ENCODE data around the gene CDCA7L. TPM values are rescaled to one million over a fixed set of nuclear protein-coding genes. Genes with fewer than 3 reads are reported as not detected.
A peak's percentile ranks its signal among the peaks of the same experiment; 100 is the strongest.
"Not testable (repeated sequence)": the region's sequence is repeated elsewhere in the genome, so short reads cannot be mapped to it uniquely, and the experiment has no call there.

The CDCA7L gene
- total RNA-seq, 1 experiment from 2014 or later = 59.9 TPM

GRCh38 chr7:21938463-21938862 lies 7.2 kb downstream of the CDCA7L start:
- Histone ChIP-seq H3K9me2 (replicated peaks; ENCODE audit: low read length) (no peaks in the 10 kb centered on the region), H4K20me1 (ENCODE audit: low read length) (peaks cover 42% of the 10 kb centered on the region; the same call in 1 of the 2 replicates), H3K4me1 (ENCODE audit: insufficient read depth, low read length) (peaks cover 37% of the 10 kb centered on the region), H2AFZ (ENCODE audit: low read length) (no peak overlapping the region), H3K36me3 (ENCODE audit: low read depth, low read length) (peaks cover 19% of the 10 kb centered on the region), H3K79me2 (ENCODE audit: low read length) (peaks cover 98% of the 10 kb centered on the region), H3K4me3 (ENCODE audit: low read length) (no peak overlapping the region), H3K4me2 (ENCODE audit: low read length) (0 out of 2 replicates have a peak overlapping the region, but pooled peaks have one; percentile 8), H3K27ac (ENCODE audit: low read length) (peak overlapping the region; percentile 19), H3K9me3 (ENCODE audit: low read length) (no peaks in the 10 kb centered on the region), H3K9ac (ENCODE audit: low read length) (no peak overlapping the region), H3K27me3 (ENCODE audit: low read length) (no peaks in the 10 kb centered on the region), H3F3A (ENCODE audit: low read length, unreplicated experiment) (no peaks in the 10 kb centered on the region)
- ATAC-seq = peak; percentile 9; the same call in 1 of the 2 replicates
- BruUV-seq (replicated peaks) = no TSS peak
- ChIA-PET CTCF (no interaction called here), POLR2A (ENCODE audit: unreplicated experiment) (no interaction called here)
- intact Hi-C loops (cut with micrococcal nuclease) = no loop called here
- TF ChIP-seq EZH2 (IDR thresholded peaks at IDR 0.05; ENCODE audit: low read length, unreplicated experiment) (no peak), EZH2phosphoT487 (IDR thresholded peaks at IDR 0.05; ENCODE audit: borderline replicate concordance, low read length) (no peak), CTCF (conservative IDR thresholded peaks at IDR 0.05; ENCODE audit: low read depth, low read length) (no peak)
- DNase-seq = peak; percentile 35

- ATAC-seq (no peak), DNase-seq (no peak)
- Histone ChIP-seq H3F3A (ENCODE audit: low read length, unreplicated experiment) (no peaks in the 10 kb centered on the region), H3K9ac (ENCODE audit: low read length) (no peak overlapping the region), H3K27ac (ENCODE audit: low read length) (no peak overlapping the region), H3K4me3 (ENCODE audit: low read length) (no peak overlapping the region), H3K9me2 (replicated peaks; ENCODE audit: low read length) (no peaks in the 10 kb centered on the region), H3K9me3 (ENCODE audit: low read length) (no peaks in the 10 kb centered on the region), H2AFZ (ENCODE audit: low read length) (no peak overlapping the region), H4K20me1 (ENCODE audit: low read length) (peaks cover 21% of the 10 kb centered on the region; the same call in 1 of the 2 replicates), H3K4me1 (ENCODE audit: insufficient read depth, low read length) (peaks cover 13% of the 10 kb centered on the region), H3K79me2 (ENCODE audit: low read length) (peaks cover 79% of the 10 kb centered on the region), H3K27me3 (ENCODE audit: low read length) (no peaks in the 10 kb centered on the region), H3K36me3 (ENCODE audit: low read depth, low read length) (peaks cover 19% of the 10 kb centered on the region), H3K4me2 (ENCODE audit: low read length) (no peak overlapping the region)
- intact Hi-C loops (cut with micrococcal nuclease) = no loop called here
- ChIA-PET CTCF (no interaction called here), POLR2A (ENCODE audit: unreplicated experiment) (no interaction called here)
- BruUV-seq (replicated peaks) = no TSS peak
- TF ChIP-seq EZH2phosphoT487 (IDR thresholded peaks at IDR 0.05; ENCODE audit: borderline replicate concordance, low read length) = no peak
- no peak for TF ChIP-seq EZH2 (IDR thresholded peaks at IDR 0.05; ENCODE audit: low read length, unreplicated experiment)
- no peak for TF ChIP-seq CTCF (conservative IDR thresholded peaks at IDR 0.05; ENCODE audit: low read depth, low read length)
These were observed 10.9 kb downstream of the CDCA7L start for GRCh38 chr7:21934808-21935207.

GRCh38 chr7:21933293-21933692 lies 12.4 kb downstream of the CDCA7L start:
- H2AFZ ChIP-seq (ENCODE audit: low read length); H3K4me1 ChIP-seq (ENCODE audit: insufficient read depth, low read length); H3K27me3 ChIP-seq (ENCODE audit: low read length); CTCF ChIA-PET; BruUV-seq (replicated peaks); POLR2A ChIA-PET (ENCODE audit: unreplicated experiment); intact Hi-C loops (cut with micrococcal nuclease); DNase-seq; ATAC-seq; H3K4me3 ChIP-seq (ENCODE audit: low read length); H3F3A ChIP-seq (ENCODE audit: low read length, unreplicated experiment); H3K9me2 ChIP-seq (replicated peaks; ENCODE audit: low read length); H3K9me3 ChIP-seq (ENCODE audit: low read length); H3K9ac ChIP-seq (ENCODE audit: low read length); H3K27ac ChIP-seq (ENCODE audit: low read length); H3K4me2 ChIP-seq (ENCODE audit: low read length): not testable (repeated sequence)
- Histone ChIP-seq H3K36me3 (ENCODE audit: low read depth, low read length) (peaks cover 10% of the 10 kb centered on the region), H3K79me2 (ENCODE audit: low read length) (peaks cover 64% of the 10 kb centered on the region), H4K20me1 (ENCODE audit: low read length) (0 out of 2 replicates have a peak, but pooled peaks cover 11% of the 10 kb centered on the region)

Data from PC-3 (cell line).